ENCODE measurements around the gene PHACTR1.
"Not testable (repeated sequence)": the region's sequence is repeated elsewhere in the genome, so short reads cannot be mapped to it uniquely, and the experiment has no call there.

The PHACTR1 gene

DNA sequence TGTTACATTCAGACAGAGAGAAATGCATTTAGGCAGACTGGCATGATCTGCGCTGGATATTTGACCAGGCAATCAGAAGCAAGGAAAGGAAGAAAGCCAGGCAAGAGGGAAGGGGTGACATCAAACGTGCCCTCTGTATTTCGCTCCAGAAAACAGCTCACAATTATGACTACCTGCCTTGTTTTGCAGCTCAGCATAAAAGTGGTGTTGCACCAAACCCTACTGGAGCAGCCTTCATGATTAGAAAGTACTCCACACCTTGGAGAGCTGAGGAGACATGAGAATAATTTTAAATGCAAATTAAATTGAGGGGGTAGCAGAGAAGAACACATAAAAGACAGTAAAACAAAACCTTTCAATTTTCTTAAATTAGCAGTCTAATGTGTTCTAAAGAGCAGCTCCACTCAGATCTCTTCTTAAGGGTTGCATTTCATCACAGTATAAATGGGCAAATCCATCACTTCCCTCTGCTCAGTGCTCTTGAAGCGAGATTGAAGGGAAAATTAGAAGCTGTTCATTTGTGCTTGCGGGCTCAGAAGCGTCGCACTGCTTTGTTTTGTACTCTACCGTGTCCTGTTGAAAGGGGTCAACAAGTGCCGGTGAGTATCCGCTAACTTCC, at the start of gene PHACTR1:
PHACTR1 (plus strand) TSS at position 470 of the 619 bp plus-strand sequence.
- DNase-seq (ENCODE audit: low read depth) = no peak

DNA sequence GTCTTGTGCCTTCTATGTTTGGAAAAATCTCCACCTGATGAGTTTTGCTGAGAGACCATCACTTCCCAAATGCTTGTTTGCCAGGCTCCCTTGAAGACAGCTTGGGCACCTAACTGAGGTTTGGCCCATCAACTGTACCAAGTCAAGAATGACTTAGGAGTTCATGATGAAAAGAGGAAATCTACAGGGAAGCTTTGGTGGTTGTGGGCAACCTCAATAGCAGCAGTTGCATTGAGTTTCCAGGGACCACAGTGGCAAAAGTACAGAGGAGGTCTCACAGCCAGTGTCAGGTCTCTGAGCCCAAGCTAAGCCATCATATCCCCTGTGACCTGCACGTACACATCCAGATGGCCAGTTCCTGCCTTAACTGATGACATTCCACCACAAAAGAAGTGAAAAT, 49.7 kb upstream of the PHACTR1 start:
- no peak for DNase-seq (ENCODE audit: low read depth)

- DNase-seq (ENCODE audit: low read depth) = no peak
Observed at GRCh38 chr6:12675931-12676330, 40.6 kb upstream of the PHACTR1 start.

DNA sequence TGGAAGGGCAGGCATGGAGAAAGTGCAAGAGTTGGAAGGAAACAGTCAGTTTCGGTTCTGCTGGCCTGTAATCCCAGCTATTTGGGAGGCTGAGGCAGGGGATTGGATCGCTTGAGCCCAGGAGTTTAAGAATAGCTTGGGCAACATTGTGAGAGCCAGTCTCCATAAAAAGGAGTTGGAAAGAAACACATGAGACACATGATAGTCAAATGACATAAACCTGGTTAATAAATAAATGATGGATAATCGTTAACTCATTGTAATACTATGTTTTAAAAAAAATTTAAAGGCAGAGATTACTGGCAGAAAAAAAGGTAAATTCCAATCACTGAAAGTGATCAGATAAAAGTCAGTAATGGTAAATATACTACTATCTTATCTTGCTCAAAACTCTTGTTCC, 37.2 kb upstream of the PHACTR1 start:
- DNase-seq (ENCODE audit: low read depth) = no peak

GRCh38 chr6:12693122-12693521, 23.4 kb upstream of the PHACTR1 start:
- DNase-seq (ENCODE audit: low read depth) = no peak

GRCh38 chr6:12698298-12698697, 18.3 kb upstream of the PHACTR1 start:
- no peak for DNase-seq (ENCODE audit: low read depth)

- no peak for DNase-seq (ENCODE audit: low read depth)
Observed at GRCh38 chr6:12704946-12705345, 11.6 kb upstream of the PHACTR1 start.

GRCh38 chr6:12709116-12709515, 7.5 kb upstream of the PHACTR1 start:
- DNase-seq (ENCODE audit: low read depth) = no peak

DNA sequence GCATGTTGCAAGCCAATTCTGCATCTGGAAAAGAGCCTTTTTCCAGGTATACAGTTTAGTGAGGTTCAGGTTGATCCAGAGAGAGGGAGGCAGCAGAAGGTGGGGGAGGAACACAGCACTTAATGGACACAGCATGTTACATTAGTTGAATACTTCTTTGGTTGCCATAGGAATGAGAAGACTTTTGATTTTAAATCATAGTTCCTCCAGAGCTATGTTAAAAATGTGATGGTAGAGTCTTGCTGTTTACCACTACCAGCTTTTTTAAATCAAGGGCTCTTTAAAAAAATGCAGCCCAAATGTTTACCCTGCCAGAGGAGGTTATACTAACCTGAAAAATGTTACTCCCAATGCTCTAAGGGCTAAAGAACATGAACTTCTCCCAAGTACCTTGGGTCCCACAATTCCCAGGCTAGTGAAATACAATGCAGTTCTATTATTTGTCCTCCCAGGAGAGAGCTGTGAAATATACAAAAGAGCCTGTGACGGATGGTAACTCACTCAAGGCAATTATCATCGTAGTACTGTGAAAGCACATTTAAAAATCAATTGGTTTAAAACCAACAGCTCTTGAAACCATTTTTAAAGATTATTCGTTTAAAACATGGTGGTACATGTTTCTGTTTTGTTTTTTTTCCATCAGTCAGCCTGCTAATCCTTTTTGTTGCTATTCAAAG, 6.9 kb upstream of the PHACTR1 start:
- DNase-seq (ENCODE audit: low read depth) = no peak

GRCh38 chr6:12710921-12711320, 5.6 kb upstream of the PHACTR1 start:
- DNase-seq (ENCODE audit: low read depth) = no peak

GRCh38 chr6:12714022-12714421, 2.5 kb upstream of the PHACTR1 start:
- DNase-seq (ENCODE audit: low read depth) = no peak

GRCh38 chr6:12715437-12715836, 1.1 kb upstream of the PHACTR1 start:
- no peak for DNase-seq (ENCODE audit: low read depth)

DNA sequence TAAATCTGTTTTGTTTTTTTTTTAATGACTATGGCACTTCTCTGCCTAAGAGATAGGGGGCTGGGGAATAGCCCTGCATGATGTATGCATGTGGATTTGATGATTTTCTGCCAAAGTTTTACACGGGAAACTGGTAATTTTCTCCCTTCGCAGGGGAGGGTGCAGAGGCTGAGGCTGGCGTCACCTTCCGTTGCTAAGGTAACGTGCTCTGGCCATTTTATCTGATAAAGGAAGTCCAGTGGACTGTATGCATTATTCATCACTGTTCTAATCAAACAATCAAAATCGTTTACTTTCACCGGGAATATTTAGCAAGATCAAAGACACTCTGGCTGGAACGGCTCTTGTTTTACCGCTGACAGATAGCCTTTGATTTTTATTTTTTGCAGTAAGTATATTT, 789 bp downstream of the PHACTR1 start:
- DNase-seq (ENCODE audit: low read depth) = no peak

DNA sequence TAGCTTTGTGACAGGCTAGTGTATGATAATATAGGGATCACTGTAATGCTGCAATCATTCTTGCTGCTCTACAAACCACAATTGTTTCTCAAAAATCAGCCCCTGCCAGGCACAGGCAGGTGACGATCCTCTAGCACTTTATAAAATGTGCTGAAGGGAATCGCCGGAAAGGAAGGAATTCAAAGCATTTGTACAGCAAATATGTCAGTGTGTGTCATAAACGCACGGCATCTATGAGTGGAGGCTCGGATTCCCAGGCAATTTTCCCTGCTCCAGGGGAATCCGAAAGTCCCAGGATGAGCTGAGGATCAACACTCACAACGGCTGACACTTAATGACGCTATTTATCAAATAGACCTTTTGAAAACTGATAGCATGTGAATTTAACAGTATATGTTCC, 1.4 kb downstream of the PHACTR1 start:
- no peak for DNase-seq (ENCODE audit: low read depth)

DNA sequence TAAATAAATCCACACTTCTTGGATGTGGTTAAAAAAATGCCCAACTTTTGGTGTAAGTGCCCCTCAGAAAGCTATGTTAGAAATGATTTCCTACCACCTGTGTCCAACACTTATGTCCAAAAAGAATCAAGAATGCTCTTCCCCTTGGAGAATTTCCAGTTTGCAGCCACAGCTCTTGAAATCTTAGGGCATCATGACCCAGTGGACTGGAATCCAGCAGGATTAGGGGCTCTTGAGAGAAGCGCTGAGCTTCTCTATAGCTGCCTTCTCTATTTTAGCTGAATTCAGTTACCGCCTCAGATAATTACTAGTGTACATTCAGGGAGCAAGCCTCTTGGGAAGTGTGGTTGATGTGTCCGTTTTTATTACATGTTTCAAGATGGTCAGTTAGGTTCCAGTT, 2.5 kb downstream of the PHACTR1 start:
- DNase-seq (ENCODE audit: low read depth) = no peak

DNA sequence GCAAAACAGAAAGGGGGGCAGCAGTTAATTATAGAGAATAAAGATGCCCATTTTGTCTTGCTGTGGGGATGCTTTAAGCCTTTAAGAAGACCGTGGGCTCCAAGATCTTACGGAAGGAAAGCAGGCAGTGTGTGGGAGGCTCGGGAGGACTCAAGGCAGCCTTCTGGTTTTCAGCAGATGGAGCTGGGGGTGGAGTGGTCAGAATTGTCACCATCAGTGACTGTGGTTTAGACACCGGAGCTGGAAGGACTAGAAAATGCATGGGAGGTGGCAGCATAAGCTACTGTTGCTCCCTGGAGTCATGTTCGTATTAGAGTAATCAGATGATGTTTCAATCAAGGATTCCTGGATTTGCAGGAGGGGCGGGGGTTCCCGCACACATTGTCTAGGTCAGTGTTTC, 3.7 kb downstream of the PHACTR1 start:
- DNase-seq (ENCODE audit: low read depth) = no peak

DNA sequence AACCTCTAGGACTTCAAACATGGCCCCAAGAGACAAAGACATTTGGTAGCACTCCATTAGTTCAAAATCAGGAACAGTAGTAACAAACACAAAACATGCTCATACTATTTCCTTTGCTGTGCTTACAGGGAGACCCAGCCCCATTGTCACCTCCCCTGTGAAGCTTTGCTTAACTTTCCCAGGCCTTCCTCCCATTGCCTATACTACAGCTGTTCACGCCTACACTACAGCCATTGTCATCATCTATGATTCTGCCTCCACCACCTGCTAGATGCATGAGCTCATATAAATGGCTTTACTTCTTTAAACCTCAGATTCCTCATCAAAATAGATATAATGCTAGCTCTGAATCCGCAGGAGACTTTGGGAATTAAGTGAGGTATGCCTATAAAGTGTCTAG, 8.7 kb downstream of the PHACTR1 start:
- DNase-seq (ENCODE audit: low read depth) = no peak

DNA sequence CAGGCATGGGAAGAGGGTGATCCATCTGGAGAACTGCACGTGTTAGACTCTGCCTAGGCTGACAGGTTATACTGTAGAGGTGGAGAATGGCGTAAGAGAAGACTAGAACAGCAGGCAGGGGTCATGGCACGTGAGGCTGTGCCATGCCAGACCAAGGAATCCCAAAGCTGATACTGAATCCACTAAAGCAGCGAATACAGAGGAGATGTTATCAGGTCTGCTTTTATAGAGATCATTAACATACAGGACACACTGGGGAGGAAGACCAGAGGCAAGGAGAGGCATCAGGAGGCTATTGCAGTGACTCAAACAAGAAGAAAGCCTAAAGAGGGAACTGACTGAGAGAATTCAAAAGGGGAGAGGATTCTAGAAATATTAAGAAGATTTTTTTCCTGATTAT, 12.9 kb downstream of the PHACTR1 start:
- no peak for DNase-seq (ENCODE audit: low read depth)

GRCh38 chr6:12730809-12731208, 14.2 kb downstream of the PHACTR1 start:
- DNase-seq (ENCODE audit: low read depth) = not testable (repeated sequence)

GRCh38 chr6:12733876-12734275, 17.3 kb downstream of the PHACTR1 start:
- no peak for DNase-seq (ENCODE audit: low read depth)

GRCh38 chr6:12735786-12736185, 19.2 kb downstream of the PHACTR1 start:
- no peak for DNase-seq (ENCODE audit: low read depth)

DNA sequence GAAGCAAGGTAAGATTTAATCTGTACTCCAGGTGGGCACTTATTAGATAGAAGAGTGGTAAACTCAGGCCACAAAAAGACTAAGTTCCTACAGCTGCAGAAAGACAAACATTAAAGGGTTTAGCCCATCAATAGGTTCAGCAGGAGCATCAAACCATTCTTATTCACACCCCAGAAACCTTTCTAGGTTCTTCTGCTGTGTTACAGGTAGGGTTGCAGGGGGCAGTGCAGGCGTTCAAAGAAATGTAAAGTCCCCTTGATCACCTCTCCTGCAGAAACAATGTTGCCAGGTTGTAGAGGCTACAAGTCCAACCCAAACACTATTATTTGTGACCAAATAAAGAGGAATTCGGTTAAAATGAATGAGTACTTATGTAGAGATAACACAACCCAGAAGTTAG, 31.8 kb downstream of the PHACTR1 start:
- no peak for DNase-seq (ENCODE audit: low read depth)

DNA sequence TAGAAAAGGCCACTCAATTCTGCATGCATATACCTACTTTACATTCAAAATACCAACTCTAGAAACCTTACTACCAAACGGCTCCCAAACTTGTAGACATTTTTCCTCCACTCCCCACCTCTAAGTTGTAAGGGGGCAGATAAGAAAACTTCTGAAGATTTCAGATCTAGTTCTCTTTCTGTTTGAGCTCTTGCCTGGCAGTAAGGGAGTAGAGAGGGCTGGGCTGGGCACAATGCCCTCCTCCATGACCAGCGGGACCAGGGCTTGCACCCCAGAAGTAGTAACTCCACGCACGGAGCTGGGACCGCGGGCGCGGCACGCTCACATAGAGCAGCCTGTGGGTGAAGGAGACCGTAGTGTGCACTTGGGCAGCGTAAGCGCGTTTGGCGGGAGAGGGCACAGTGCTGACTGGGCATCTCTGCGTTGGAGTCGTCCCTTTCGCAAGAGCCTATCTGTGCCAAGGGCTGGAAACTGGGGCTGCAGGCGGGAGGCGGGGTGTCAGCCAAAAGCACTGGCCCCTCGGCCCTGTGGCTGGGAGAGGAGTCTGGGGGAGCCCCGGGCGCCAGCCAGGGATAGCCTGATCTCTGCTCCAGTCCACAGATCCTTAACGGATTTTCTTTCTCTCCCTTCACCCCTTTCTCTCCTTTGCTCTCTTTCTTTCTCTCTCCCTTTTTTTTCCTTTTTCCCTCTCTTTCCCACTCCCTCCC, 32.4 kb downstream of the PHACTR1 start:
- no peak for DNase-seq (ENCODE audit: low read depth)

All from stimulated activated CD8-positive, alpha-beta memory T cell treated with anti-CD3 and anti-CD28 coated beads, Interleukin-15, amount 100 ng/mL, for 24 hours (primary cell).